HAP-1 (cell line): Measurements from ENCODE around the gene SMAD3.
"Not testable (repeated sequence)": the region's sequence is repeated elsewhere in the genome, so short reads cannot be mapped to it uniquely, and the experiment has no call there.

Experiments used
- DNase-seq, 2 experiments: peaks; one replicate each; pipeline ENCODE4 v3.0.0-alpha.2; 2016 to 2020; ENCODE audit warnings: low spot score in 2 of 2
- H3K27me3 ChIP-seq: fragments of 250-450 bp; sonication (Bioruptor Pico); 2 replicates; pipeline ENCODE4 v1.5.1; 2020; ENCODE audit warnings: low read depth, mild to moderate bottlenecking, moderate library complexity
- H3K36me3 ChIP-seq: fragments of 250-450 bp; sonication (Bioruptor Pico); replicated peaks from 2 replicates; pipeline ENCODE4 v1.5.1; 2020; ENCODE audit warnings: mild to moderate bottlenecking
- H3K4me1 ChIP-seq: fragments of 250-450 bp; sonication (Bioruptor Pico); 2 replicates; pipeline ENCODE4 v1.5.1; 2020; ENCODE audit warnings: mild to moderate bottlenecking
- H3K4me3 ChIP-seq: fragments of 250-450 bp; sonication (Bioruptor Pico); 2 replicates; pipeline ENCODE4 v1.5.1; 2020; ENCODE audit warnings: mild to moderate bottlenecking, moderate library complexity
- H3K9me3 ChIP-seq: fragments of 250-450 bp; sonication (Bioruptor Pico); 2 replicates; pipeline ENCODE4 v1.5.1; 2020; ENCODE audit warnings: mild to moderate bottlenecking, moderate library complexity
- in situ Hi-C: fragments of 300-500 bp; cut with MboI; formaldehyde crosslinking; loops from 3 replicates; pipeline ENCODE4 v1.14.3; 2020; ENCODE audit warnings: low sequenced_read_pairs, inconsistent platforms, mixed read lengths

SMAD3 gene

DNA sequence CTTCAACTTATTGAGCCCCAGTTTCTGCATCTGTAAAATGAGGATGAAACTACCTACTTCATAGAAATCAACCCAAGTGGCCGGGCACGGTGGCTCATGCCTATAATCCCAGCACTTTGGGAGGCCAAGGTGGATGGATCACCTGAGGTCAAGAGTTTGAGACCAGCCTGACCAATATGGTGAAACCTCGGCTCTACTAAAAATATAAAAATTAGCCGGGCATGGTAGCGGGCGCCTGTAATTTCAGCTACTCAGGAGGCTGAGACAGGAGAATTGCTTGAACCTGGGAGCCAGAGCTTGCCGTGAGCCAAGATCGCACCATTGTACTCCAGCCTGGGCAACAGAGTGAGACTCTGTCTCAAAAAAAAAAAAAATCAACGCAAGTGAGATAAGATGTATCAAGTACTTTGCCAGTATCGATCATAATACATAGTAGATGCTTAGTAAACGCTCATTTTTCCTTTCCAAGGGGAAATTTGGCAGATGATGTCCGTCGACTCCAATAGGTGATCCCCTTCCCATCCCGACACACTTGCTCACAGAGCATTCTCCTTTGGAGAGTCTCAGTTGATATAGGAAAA, 10.2 kb downstream of the SMAD3 start:
- H3K27me3 ChIP-seq, in situ Hi-C loops, H3K4me3 ChIP-seq, DNase-seq, H3K36me3 ChIP-seq, H3K9me3 ChIP-seq: not testable (repeated sequence)
- peaks cover 16% of the 10 kb centered on the region for H3K4me1 ChIP-seq

- in situ Hi-C loops: no loop called here
Observed at GRCh38 chr15:67076147-67076843, 10.9 kb downstream of the SMAD3 start.

DNA sequence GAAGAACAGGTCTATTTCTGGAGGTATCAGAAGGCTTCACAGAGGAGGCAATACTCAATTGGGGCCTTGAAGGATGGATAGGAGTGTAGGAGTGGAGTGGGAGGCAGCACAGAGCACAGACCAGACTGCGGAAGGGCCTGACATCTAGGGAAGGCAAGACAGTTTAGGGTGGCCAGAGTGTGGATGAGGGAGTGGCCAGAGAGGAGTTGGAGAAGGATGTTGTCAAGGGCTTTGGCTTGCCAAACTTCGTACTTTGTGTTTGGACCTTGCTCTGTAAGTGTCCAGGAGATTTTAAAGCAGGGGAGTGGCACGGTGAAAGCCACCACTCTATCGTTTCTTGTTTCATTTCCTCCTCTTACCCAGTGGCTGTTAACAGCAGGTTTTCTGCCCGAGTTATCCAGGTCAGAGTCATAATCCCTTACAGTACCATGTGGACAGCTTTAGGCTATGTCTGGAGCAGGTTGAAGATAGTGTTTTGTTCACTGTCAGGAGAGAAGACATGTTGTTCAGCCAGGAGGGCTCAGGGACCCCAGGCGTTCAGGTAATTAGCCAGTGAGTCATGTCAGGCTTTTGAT, 12.3 kb downstream of the SMAD3 start:
- DNase-seq: no peak
- in situ Hi-C loops: no loop called here
- H3K4me3 ChIP-seq: no peak overlapping the region
- H3K27me3 ChIP-seq: no peaks in the 10 kb centered on the region
- H3K36me3 ChIP-seq: peaks cover 15% of the 10 kb centered on the region
- H3K4me1 ChIP-seq: peaks cover 21% of the 10 kb centered on the region
- H3K9me3 ChIP-seq: 0 out of 2 replicates have a peak, but pooled peaks cover under 1% of the 10 kb centered on the region

More at GRCh38 chr15:67076147-67076843, 10.9 kb downstream of the SMAD3 start:
- H3K9me3 ChIP-seq: no peaks in the 10 kb centered on the region
- DNase-seq: no peak
- peaks cover 21% of the 10 kb centered on the region for H3K4me1 ChIP-seq
- peaks cover 6% of the 10 kb centered on the region for H3K36me3 ChIP-seq
- H3K4me3 ChIP-seq: no peak overlapping the region
- no peaks in the 10 kb centered on the region for H3K27me3 ChIP-seq

DNA sequence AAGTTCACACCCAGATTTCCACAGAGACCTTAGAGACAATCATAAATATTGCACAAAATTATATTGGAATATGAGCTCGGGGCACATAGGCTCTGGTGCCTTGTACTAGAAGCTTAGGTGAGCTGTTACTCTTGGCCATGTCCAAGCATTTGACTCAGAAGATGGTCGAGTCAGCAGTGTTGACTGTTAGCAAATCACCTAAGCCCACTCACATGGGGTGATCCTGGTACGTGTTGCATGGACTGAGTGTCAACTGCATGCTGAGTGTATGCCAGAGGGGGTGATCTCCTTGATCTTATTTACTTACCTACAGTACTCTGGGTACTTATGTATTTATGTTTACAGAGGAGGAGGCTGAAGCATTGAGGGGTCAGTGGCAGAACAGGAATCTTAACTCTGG, 14.0 kb downstream of the SMAD3 start:
- H3K4me3 ChIP-seq: no peak overlapping the region
- H3K9me3 ChIP-seq: 0 out of 2 replicates have a peak, but pooled peaks cover 2% of the 10 kb centered on the region
- peaks cover 16% of the 10 kb centered on the region for H3K4me1 ChIP-seq
- peaks cover 15% of the 10 kb centered on the region for H3K36me3 ChIP-seq
- no peaks in the 10 kb centered on the region for H3K27me3 ChIP-seq
- in situ Hi-C loops: no loop called here
- DNase-seq: no peak

DNA sequence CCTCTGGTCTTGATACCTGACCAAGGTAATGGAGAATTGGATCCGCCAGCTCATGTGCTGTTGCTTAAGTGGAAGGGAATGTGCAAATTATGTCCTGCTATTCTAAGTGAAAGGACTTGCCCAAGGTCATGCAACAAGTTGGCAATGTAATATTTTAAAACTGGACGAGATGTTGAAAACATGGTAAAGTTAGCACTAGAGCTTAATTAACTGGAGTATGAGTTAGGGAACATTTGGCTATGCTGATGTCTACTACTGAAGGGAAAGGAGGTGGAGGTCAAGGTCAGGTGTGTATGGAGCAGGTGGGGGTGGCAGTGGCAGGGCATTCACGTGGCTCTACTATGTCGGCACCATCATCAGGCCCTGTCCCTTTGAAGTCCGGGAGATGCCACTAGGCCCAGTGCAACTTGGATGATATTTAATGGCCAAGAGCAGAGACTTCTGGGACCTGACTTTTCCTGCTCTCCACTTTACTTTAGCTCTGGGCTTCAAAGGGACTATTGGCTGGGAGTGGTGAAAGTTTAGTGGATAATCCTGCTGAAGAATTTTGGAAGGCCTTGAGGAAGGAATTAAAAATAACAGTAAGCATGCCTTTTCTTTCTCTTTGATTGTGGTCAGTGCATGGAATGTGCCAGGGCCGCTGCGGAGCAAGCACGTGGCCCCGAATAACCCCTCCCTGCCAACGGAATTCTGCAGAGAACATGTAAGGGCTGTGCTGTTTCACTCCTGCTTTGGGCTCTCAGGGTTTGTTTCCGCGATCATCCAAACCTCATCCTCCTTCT, 14.9 kb downstream of the SMAD3 start:
- Histone ChIP-seq H3K4me1 (peaks cover 15% of the 10 kb centered on the region), H3K9me3 (0 out of 2 replicates have a peak, but pooled peaks cover 2% of the 10 kb centered on the region), H3K4me3 (no peak overlapping the region), H3K27me3 (no peaks in the 10 kb centered on the region), H3K36me3 (peaks cover 15% of the 10 kb centered on the region)
- DNase-seq: peak; percentile 78 to 81
- in situ Hi-C loops: no loop called here

- peaks cover 15% of the 10 kb centered on the region for H3K4me1 ChIP-seq
Observed at GRCh38 chr15:67080900-67081431, 15.6 kb downstream of the SMAD3 start.

DNA sequence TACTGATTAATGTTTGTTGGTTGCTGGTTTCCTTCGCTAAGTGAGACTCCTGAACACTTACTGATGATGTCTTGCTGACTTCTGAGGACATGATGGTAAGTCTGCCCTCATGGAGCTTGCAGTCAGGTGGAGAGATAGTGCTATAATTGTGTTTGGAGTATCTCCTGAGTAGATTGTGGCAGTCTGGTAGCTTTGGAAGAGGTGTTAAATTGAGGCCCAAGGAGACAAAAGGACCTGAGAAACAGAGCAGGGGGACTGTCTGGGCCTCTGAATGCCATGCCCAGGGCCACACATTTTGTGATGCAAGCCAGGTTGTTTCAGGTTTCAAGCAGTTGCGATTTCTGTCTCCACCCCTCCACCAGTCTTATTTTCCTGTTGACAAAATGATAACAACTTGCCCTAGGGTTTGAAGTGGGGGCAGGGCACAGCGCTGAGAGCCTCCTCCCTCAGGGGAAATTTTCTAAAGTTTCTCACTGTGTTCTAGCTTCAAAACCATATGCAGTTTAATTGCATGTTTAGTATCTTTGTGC, 16.7 kb downstream of the SMAD3 start:
- no peak for DNase-seq
- Histone ChIP-seq H3K36me3 (peaks cover 15% of the 10 kb centered on the region), H3K9me3 (0 out of 2 replicates have a peak, but pooled peaks cover 2% of the 10 kb centered on the region), H3K27me3 (no peaks in the 10 kb centered on the region), H3K4me3 (no peak overlapping the region), H3K4me1 (peaks cover 17% of the 10 kb centered on the region)
- in situ Hi-C loops: no loop called here

More at GRCh38 chr15:67080900-67081431, 15.6 kb downstream of the SMAD3 start:
- Histone ChIP-seq H3K36me3 (peaks cover 15% of the 10 kb centered on the region), H3K4me3 (no peak overlapping the region), H3K27me3 (no peaks in the 10 kb centered on the region), H3K9me3 (0 out of 2 replicates have a peak, but pooled peaks cover 2% of the 10 kb centered on the region)
- in situ Hi-C loops: no loop called here
- no peak for DNase-seq

DNA sequence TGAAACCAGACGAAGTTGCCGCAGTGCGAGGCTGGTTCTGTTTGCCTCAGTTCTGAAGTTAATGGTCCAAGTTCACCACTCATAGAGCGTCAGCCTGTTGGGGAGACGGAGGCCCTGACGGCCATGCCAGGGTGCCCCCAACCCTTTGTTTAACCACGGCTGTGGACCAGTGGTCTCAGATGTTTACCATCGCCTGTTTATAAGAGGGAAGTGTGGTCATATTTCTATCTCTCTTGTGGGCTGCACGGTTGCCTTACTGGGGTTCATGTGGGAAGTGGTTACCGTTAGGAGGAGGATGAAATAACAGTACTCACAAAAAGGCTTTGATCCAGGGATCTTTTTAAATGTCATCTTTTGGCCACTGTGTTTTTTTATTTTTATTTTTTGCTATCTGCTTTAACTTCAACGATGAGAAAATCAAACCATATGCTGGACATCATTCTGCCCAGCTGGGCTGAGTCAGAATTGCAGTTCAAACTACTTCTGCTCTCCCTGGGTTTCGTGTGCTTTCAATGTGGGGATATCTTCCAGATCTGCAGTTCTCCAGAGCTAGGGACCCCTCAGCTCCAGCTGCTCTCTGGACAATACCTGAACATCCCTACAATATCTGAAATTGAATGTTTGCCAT, 17.8 kb downstream of the SMAD3 start:
- Histone ChIP-seq H3K27me3 (no peaks in the 10 kb centered on the region), H3K4me3 (no peak overlapping the region), H3K4me1 (peaks cover 20% of the 10 kb centered on the region), H3K36me3 (peaks cover 15% of the 10 kb centered on the region), H3K9me3 (0 out of 2 replicates have a peak, but pooled peaks cover 2% of the 10 kb centered on the region)
- DNase-seq: no peak
- in situ Hi-C loops: no loop called here

DNA sequence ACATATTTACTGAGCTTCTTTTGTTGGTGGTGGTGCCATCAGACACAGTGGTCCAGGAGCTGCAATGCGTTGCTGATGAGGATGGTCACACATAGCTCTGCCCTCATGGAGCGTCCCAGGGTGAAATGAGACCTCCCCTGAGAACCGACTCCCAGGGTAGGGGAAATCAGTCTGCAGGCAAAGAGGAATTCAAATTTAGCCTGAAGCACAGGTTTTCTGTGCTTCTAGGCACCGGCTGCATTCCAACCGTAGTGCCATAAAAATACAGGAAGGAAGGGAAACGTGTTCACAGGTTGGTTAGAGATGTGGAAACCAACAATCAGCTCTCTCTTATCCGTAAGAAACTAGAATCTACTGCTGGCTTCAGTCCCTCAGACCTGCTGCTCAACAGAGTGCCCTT, 19.2 kb downstream of the SMAD3 start:
- Histone ChIP-seq H3K4me3 (no peak overlapping the region), H3K36me3 (peaks cover 15% of the 10 kb centered on the region), H3K9me3 (0 out of 2 replicates have a peak, but pooled peaks cover 2% of the 10 kb centered on the region), H3K27me3 (no peaks in the 10 kb centered on the region), H3K4me1 (peaks cover 20% of the 10 kb centered on the region)
- no peak for DNase-seq
- in situ Hi-C loops: no loop called here

DNA sequence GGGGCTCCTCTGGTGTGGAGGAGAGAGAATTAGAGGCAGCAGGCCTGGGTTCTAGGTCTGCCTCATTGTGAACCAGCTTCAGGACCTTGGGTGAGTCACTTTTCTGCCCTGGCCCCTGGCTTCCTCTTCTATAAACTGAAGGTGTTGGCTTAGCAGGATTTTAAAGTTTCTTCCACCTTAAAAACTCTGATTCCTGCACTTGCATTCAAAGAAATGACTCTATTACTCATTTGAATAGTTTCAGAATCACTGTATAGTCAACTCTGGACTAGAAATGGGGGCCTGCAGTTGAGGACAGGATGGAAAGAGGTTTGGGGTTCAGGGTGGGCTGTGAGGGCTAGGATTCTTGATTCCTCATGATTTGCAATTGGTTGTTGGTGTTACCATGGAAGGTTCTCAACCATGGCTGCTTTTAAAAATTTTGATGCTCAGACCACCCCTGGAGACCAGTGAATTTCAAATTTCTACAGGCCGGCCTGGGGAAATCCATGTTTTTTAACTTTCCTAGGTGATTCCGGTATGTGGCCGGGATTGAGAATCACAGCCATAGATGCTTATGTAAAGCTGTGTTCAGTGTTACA, 19.9 kb downstream of the SMAD3 start:
- in situ Hi-C loops: no loop called here
- Histone ChIP-seq H3K4me3 (no peak overlapping the region), H3K4me1 (peaks cover 14% of the 10 kb centered on the region), H3K9me3 (0 out of 2 replicates have a peak, but pooled peaks cover 2% of the 10 kb centered on the region), H3K27me3 (no peaks in the 10 kb centered on the region), H3K36me3 (peaks cover 15% of the 10 kb centered on the region)
- DNase-seq: no peak

DNA sequence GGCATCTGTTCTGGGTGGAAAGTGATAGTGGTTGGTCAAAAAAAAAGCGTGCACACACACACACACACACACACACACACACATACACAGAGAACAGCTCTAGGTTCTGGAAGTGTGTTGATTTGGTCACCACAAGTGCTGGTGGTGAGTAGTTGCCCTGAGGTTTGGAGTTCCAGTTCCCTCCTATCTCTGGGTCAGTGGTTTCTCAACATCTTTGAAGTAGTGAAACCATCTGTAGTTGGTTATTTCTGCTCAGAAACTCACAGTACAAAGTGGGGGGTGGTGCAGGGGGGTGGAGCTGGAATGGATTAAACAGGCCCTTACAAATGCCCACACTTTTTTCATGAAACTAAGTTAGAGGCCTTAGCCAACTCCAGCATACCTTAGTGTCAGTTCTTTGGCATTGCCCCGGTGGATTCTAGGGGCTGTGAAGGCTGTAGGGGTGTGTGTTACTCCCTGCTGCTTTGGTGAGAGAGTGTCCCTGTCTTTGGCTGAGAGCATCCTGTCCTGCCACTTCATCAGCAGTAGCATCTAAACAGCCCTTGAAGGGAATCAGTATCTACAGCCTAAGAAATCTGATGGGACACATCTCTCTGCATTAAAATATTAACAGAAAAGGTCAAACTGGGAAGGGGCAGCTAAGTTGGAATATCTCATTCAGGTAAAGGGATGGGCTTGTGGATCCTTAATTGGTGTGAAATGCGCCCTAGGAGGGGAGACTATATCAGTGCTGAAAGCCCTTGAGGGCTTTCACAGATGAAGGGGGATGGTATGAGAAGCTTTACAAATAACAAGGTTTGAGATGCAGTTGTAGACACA, 20.6 kb downstream of the SMAD3 start:
- Histone ChIP-seq H3K36me3 (peaks cover 12% of the 10 kb centered on the region), H3K4me1 (peaks cover 13% of the 10 kb centered on the region), H3K4me3 (no peak overlapping the region), H3K27me3 (no peaks in the 10 kb centered on the region), H3K9me3 (0 out of 2 replicates have a peak, but pooled peaks cover 2% of the 10 kb centered on the region)
- no peak for DNase-seq
- in situ Hi-C loops: no loop called here

DNA sequence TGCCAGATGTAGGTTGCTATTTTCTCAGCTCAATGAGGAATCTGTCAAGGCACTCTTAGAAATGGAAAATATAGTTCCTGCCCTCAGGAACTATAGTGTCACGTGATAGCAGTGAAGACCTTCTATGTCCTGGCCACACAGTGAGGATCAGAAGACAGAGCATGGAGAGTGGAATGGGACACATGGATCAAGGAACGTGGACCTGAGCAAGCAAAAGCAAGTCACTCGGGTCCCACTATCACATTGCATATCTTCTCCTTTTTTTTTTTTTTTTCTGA, 21.2 kb downstream of the SMAD3 start:
- Histone ChIP-seq H3K4me3 (no peak overlapping the region), H3K4me1 (peaks cover 16% of the 10 kb centered on the region), H3K27me3 (no peaks in the 10 kb centered on the region), H3K36me3 (peaks cover 6% of the 10 kb centered on the region), H3K9me3 (0 out of 2 replicates have a peak, but pooled peaks cover 2% of the 10 kb centered on the region)
- no peak for DNase-seq
- in situ Hi-C loops: no loop called here
